Trophoblast cell (in vitro differentiated cells and primary cell): ENCODE data around the gene PCDHA9.

Experiments
- DNase-seq, 2 donors: peaks; one replicate each; pipeline ENCODE4 v3.0.0-alpha.2; 2016
- H2AFZ ChIP-seq: 2 replicates; pipeline ENCODE4 v1.6.1; 2013; ENCODE audit warnings: low read length, moderate library complexity, mild to moderate bottlenecking; ENCODE audit not compliant: insufficient read depth, poor library complexity
- H2AK5ac ChIP-seq: 2 replicates; pipeline ENCODE4 v1.6.1; 2013; ENCODE audit warnings: mild to moderate bottlenecking, low read length
- H2BK120ac ChIP-seq: 2 replicates; pipeline ENCODE4 v1.6.1; 2013; ENCODE audit warnings: low read length, mild to moderate bottlenecking, moderate library complexity; ENCODE audit not compliant: insufficient read depth, poor library complexity
- H2BK12ac ChIP-seq: 2 replicates; pipeline ENCODE4 v1.6.1; 2013; ENCODE audit warnings: mild to moderate bottlenecking, low read length, moderate library complexity
- H2BK5ac ChIP-seq: 2 replicates; pipeline ENCODE4 v1.6.1; 2013; ENCODE audit warnings: low read length, low read depth, moderate library complexity, mild to moderate bottlenecking; ENCODE audit not compliant: poor library complexity
- H3K14ac ChIP-seq: 2 replicates; pipeline ENCODE4 v1.6.1; 2013; ENCODE audit warnings: mild to moderate bottlenecking, low read length
- H3K18ac ChIP-seq: 2 replicates; pipeline ENCODE4 v1.6.1; 2013; ENCODE audit warnings: mild to moderate bottlenecking, low read length
- H3K23ac ChIP-seq: 2 replicates; pipeline ENCODE4 v1.6.1; 2013; ENCODE audit warnings: low read length
- H3K27ac ChIP-seq: 2 replicates; pipeline ENCODE4 v1.5.1; 2013; ENCODE audit warnings: low read depth, mild to moderate bottlenecking, inconsistent platforms, low read length, moderate library complexity
- H3K27me3 ChIP-seq: 2 replicates; pipeline ENCODE4 v1.6.1; 2013; ENCODE audit warnings: inconsistent platforms, mild to moderate bottlenecking, low read length, moderate library complexity; ENCODE audit not compliant: insufficient read depth
- H3K36me3 ChIP-seq, 2 experiments: 1 replicate in 1 of 2; 2 replicates in 1 of 2; pipeline ENCODE4 v1.6.1; 2013; ENCODE audit warnings: low read length in 2 of 2, mild to moderate bottlenecking in 2 of 2, moderate library complexity in 1 of 2; ENCODE audit not compliant: insufficient read depth in 2 of 2, control insufficient read depth in 1 of 2
- H3K4ac ChIP-seq: 2 replicates; pipeline ENCODE4 v1.6.1; 2013; ENCODE audit warnings: low read depth, mild to moderate bottlenecking, low read length, moderate library complexity
- H3K4me1 ChIP-seq, 2 experiments: 1 replicate in 1 of 2; 2 replicates in 1 of 2; pipeline ENCODE4 v1.6.1; 2013; ENCODE audit warnings: low read length in 2 of 2, mild to moderate bottlenecking in 2 of 2, moderate library complexity in 1 of 2; ENCODE audit not compliant: insufficient read depth in 2 of 2, control insufficient read depth in 1 of 2
- H3K4me2 ChIP-seq: 2 replicates; pipeline ENCODE4 v1.6.1; 2013; ENCODE audit warnings: inconsistent platforms, mild to moderate bottlenecking, low read length, moderate library complexity
- H3K4me3 ChIP-seq: 2 replicates; pipeline ENCODE4 v1.5.1; 2013; ENCODE audit warnings: mild to moderate bottlenecking, low read depth, low read length, inconsistent platforms
- H3K79me1 ChIP-seq: one replicate; pipeline ENCODE4 v1.6.1; 2013; ENCODE audit warnings: low read length
- H3K79me2 ChIP-seq: 2 replicates; pipeline ENCODE4 v1.6.1; 2013; ENCODE audit warnings: low read length, mild to moderate bottlenecking; ENCODE audit not compliant: control insufficient read depth, insufficient read depth, poor library complexity
- H3K9ac ChIP-seq: 2 replicates; pipeline ENCODE4 v1.6.1; 2013; ENCODE audit warnings: mild to moderate bottlenecking, low read length
- H3K9me3 ChIP-seq: 2 replicates; pipeline ENCODE4 v1.6.1; 2013; ENCODE audit warnings: low read depth, mild to moderate bottlenecking, control low read depth, inconsistent platforms, low read length; ENCODE audit not compliant: insufficient read depth
- H4K12ac ChIP-seq: 2 replicates; pipeline ENCODE4 v1.6.1; 2013; ENCODE audit warnings: low read depth, mild to moderate bottlenecking, low read length, moderate library complexity
- H4K8ac ChIP-seq: 2 replicates; pipeline ENCODE4 v1.6.1; 2013; ENCODE audit warnings: low read depth, mild to moderate bottlenecking, low read length, moderate library complexity
- H4K91ac ChIP-seq: one replicate; pipeline ENCODE4 v1.6.1; 2013; ENCODE audit warnings: low read depth, mild to moderate bottlenecking, low read length, moderate library complexity
- WGBS: extraction: QIAGEN DNeasy Blood & Tissue Kit; methylation state at CpG from one replicate; pipeline ENCODE4 v1.1.7; 2013; ENCODE audit warnings: missing lambda C conversion rate; ENCODE audit not compliant: insufficient read length, insufficient coverage; ENCODE audit errors: extremely low coverage; 5-methylcytosine and 5-hydroxymethylcytosine counted together

Gene PCDHA9

GRCh38 chr5:140883927-140884697, 35.9 kb downstream of the PCDHA9 start:
- Histone ChIP-seq H3K9me3 (peaks cover 2% of the 10 kb centered on the region), H3K4ac (no peak overlapping the region), H2AK5ac (no peak overlapping the region), H2AFZ (no peak overlapping the region), H3K14ac (no peak overlapping the region), H3K27me3 (no peaks in the 10 kb centered on the region), H2BK12ac (no peak overlapping the region), H4K91ac (no peak overlapping the region), H3K79me1 (no peaks in the 10 kb centered on the region), H2BK5ac (no peak overlapping the region), H3K23ac (no peak overlapping the region), H3K18ac (no peak overlapping the region), H4K8ac (no peak overlapping the region), H2BK120ac (no peak overlapping the region), H3K4me2 (no peak overlapping the region), H3K4me1 (no peaks in the 10 kb centered on the region), H3K4me3 (no peak overlapping the region), H3K36me3 (peaks cover 0 to 9% of the 10 kb centered on the region in 2 experiments), H3K79me2 (no peaks in the 10 kb centered on the region), H3K9ac (no peak overlapping the region), H4K12ac (no peak overlapping the region), H3K27ac (no peak overlapping the region)
- no peak for DNase-seq
- no CpG with 5 or more reads among the region's 79 CpGs for WGBS
